Fibroblast of villous mesenchyme (primary cell): ENCODE data around the gene MKRN2OS. TPM values are rescaled to one million over a fixed set of nuclear protein-coding genes. Genes with fewer than 3 reads are reported as not detected.

ENCODE experiments used
- DNase-seq: peaks from one replicate; pipeline ENCODE4 v3.0.0-alpha.2; 2010; ENCODE audit warnings: low read depth
- H3K4me3 ChIP-seq: 2 replicates; pipeline ENCODE4 v1.5.1; 2011; ENCODE audit warnings: low read depth, mild to moderate bottlenecking, low read length
- CTCF ChIP-seq: IDR thresholded peaks from 2 replicates; pipeline ENCODE4 v1.5.1; 2012; ENCODE audit warnings: low read depth, mild to moderate bottlenecking, low read length; ENCODE audit not compliant: insufficient read depth
- total RNA-seq: library from RNA; depleted of rRNA; stranded (reverse); fragments of >200 nt; gene quantifications from 2 replicates; pipeline ENCODE4 v1.2.3, GENCODE V29; 2012

The MKRN2OS gene
- total RNA-seq, 1 donor: not detected

GRCh38 chr3:12568747-12569146, 23.4 kb upstream of the MKRN2OS start:
- no peak for TF ChIP-seq CTCF
- H3K4me3 ChIP-seq: no peak overlapping the region
- no peak for DNase-seq

- H3K4me3 ChIP-seq: no peak overlapping the region
- no peak for TF ChIP-seq CTCF
- no peak for DNase-seq
Observed at GRCh38 chr3:12566976-12567375, 21.7 kb upstream of the MKRN2OS start.

GRCh38 chr3:12562451-12562850, 17.2 kb upstream of the MKRN2OS start:
- H3K4me3 ChIP-seq: no peak overlapping the region
- no peak for TF ChIP-seq CTCF
- DNase-seq: no peak

DNA sequence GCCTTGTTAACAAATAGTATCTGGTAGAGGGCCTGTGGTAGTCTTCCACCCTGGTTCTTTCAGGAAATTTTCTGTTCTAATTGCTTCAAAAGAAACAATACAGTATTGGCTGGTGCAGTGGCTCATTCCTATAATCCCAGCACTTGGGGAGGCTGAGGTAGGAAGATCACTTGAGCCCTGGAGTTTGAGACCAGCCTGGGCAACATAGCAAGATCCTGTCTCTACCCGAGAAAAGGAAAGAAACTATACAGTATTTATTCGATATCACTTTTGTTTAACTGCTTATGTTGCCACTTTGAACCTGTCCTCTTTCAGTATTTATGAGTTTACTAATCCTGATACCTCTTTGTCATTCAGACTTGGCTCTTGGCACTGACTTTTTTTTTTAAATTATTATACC, 16.1 kb upstream of the MKRN2OS start:
- no peak for TF ChIP-seq CTCF
- DNase-seq: no peak
- no peak overlapping the region for H3K4me3 ChIP-seq

- H3K4me3 ChIP-seq: no peak overlapping the region
- TF ChIP-seq CTCF: no peak
- no peak for DNase-seq
Observed at GRCh38 chr3:12560505-12561190, 15.3 kb upstream of the MKRN2OS start.

GRCh38 chr3:12559520-12559919, 14.2 kb upstream of the MKRN2OS start:
- no peak for DNase-seq
- no peak overlapping the region for H3K4me3 ChIP-seq
- no peak for TF ChIP-seq CTCF

DNA sequence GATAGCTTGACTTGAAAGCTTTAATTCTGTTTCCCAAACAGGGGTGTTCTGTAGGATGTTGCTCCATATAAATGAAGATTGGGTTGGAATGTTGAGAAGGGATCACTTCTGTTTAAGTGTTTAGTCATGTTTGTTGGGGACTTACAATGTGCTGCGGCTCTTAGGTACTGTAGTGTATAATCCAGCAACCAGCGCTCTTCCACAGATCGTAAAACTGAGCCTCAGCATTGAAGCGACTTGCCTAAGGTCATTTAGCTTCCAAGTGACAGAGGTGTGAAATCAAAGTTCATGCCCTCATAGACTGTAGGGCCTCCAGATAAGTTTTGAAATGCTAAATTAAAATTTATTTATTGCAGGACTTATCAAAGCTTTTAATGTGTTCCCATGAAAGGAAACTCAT, 13.4 kb upstream of the MKRN2OS start:
- DNase-seq: peak; percentile 19
- TF ChIP-seq CTCF: no peak
- peak overlapping the region; percentile 81 for H3K4me3 ChIP-seq
